RKO (cell line): Measurements from ENCODE around the gene ELOVL1.
A peak's percentile ranks its signal among the peaks of the same experiment; 100 is the strongest.

Experiments
- DNase-seq: peaks from one replicate; pipeline ENCODE4 v3.0.0-alpha.2; 2016; ENCODE audit warnings: low spot score

The ELOVL1 gene

GRCh38 chr1:43354936-43355335, 12.9 kb downstream of the ELOVL1 start:
- DNase-seq, result no peak

GRCh38 chr1:43354471-43354870, 13.3 kb downstream of the ELOVL1 start:
- DNase-seq, result no peak

- no peak for DNase-seq
Observed at GRCh38 chr1:43352881-43353280, 14.9 kb downstream of the ELOVL1 start.

GRCh38 chr1:43352351-43352705, 15.5 kb downstream of the ELOVL1 start:
- no peak for DNase-seq

- DNase-seq, result no peak
Observed at GRCh38 chr1:43351421-43352350, 16.1 kb downstream of the ELOVL1 start.

GRCh38 chr1:43350976-43351375, 16.8 kb downstream of the ELOVL1 start:
- DNase-seq, result no peak

- DNase-seq, result no peak
Observed at GRCh38 chr1:43349594-43350306, 18.1 kb downstream of the ELOVL1 start.

GRCh38 chr1:43348809-43349593, 18.8 kb downstream of the ELOVL1 start:
- DNase-seq, result peak; percentile 78

GRCh38 chr1:43348343-43348808, 19.4 kb downstream of the ELOVL1 start:
- no peak for DNase-seq

GRCh38 chr1:43346636-43347035, 21.2 kb downstream of the ELOVL1 start:
- no peak for DNase-seq

GRCh38 chr1:43345120-43345519, 22.7 kb downstream of the ELOVL1 start:
- DNase-seq, result no peak

- DNase-seq, result no peak
Observed at GRCh38 chr1:43344267-43344850, 23.5 kb downstream of the ELOVL1 start.

GRCh38 chr1:43340559-43340958, 27.3 kb downstream of the ELOVL1 start:
- DNase-seq, result no peak

- DNase-seq, result no peak
Observed at GRCh38 chr1:43339584-43340232, 28.1 kb downstream of the ELOVL1 start.

GRCh38 chr1:43338001-43338400, 29.8 kb downstream of the ELOVL1 start:
- DNase-seq, result no peak

GRCh38 chr1:43337588-43337987, 30.2 kb downstream of the ELOVL1 start, which contains the start of gene MPL:
TSS of gene MPL (plus strand) at chr1:43337818. CDS start at chr1:43337849, 31 bp downstream.
- no peak for DNase-seq

- DNase-seq, result no peak
Observed at GRCh38 chr1:43334453-43335205, 33.2 kb downstream of the ELOVL1 start.

- DNase-seq, result no peak
Observed at GRCh38 chr1:43331688-43332087, 36.1 kb downstream of the ELOVL1 start.

GRCh38 chr1:43329995-43330751, 37.6 kb downstream of the ELOVL1 start:
- DNase-seq, result peak; percentile 32
